Activated gamma-delta T cell (primary cell): Measurements from ENCODE around the gene CDC42EP5.
A peak's percentile ranks its signal among the peaks of the same experiment; 100 is the strongest.
"Not testable (repeated sequence)": the region's sequence is repeated elsewhere in the genome, so short reads cannot be mapped to it uniquely, and the experiment has no call there.

Source experiments
- DNase-seq: peaks from one replicate; lab custom pipeline; 2025; lab: John Stamatoyannopoulos, UW

The CDC42EP5 gene

DNA sequence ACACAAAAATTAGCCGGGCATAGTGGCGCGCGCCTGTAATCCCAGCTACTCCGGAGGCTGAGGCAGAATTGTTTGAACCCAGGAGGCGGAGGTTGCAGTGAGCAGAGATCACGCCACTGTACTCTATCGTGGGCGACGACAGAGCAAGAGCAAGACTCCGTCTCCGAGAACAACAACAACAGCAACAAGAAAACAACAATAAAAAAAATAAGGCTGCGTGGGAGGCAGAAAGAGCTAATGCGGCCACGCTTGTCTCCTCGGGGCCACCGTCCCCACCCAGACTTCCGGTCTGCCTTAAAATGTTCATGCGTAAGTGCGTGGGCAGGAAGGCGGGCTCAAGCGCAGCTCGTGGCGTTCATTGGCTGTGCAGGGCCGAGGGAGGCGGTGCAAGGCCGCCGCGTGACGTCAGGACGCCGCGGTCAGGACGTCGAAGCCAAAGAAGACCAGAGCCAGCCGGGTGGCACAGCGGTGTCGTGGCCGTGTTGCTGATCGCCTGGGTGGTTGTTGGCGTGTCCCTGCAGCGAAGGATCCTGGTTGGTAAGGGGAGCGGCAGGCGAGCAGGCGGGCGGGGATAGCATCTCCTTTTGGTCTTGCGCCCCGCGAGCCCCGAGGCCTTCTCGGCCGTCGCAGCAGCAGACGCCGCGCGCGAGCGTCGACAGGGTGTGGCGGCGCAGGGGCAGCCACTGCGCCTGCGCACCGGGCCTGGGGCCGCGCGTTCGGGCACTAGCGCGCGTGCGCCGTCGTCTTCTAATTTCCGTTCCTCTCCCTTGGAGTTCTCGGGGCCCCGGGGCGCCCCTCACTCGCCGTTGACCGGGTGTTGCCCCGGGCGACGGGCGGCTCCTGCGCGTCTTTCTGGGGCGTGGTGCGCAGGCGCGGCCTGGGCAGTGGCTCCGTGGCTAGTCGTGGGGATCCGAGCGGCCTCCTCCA lies 24.1 kb downstream of the CDC42EP5 start, which contains the start of gene LENG8:
LENG8 (plus strand) TSS at position 426 of the 927 bp plus-strand sequence. CDS start 2,146 bp downstream, outside the sequence.
- peak; percentile 97 for DNase-seq

- no peak for DNase-seq
These were observed 24.9 kb downstream of the CDC42EP5 start for GRCh38 chr19:54448040-54448773.

- DNase-seq = not testable (repeated sequence)
These were observed 26.7 kb downstream of the CDC42EP5 start for GRCh38 chr19:54446349-54446748.

DNA sequence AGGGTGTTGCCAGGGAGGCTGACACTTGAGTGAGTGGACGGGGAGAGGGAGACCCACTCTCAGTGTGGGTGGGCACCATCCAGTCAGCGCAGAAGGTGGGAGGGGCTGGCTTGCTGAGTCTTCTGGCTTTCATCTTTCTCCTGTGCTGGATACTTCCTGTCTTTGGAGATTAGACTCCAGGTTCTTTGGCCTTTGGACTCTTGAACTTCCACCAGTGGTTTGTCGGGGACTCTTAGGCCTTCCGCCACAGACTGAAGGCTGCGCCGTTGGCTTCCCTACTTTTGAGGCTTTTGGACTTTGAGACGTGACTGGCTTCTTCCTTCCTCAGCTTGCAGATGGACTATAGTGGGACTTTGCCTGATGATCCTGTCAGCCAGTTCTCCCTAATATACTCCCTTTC lies 28.4 kb downstream of the CDC42EP5 start:
- DNase-seq = no peak

DNA sequence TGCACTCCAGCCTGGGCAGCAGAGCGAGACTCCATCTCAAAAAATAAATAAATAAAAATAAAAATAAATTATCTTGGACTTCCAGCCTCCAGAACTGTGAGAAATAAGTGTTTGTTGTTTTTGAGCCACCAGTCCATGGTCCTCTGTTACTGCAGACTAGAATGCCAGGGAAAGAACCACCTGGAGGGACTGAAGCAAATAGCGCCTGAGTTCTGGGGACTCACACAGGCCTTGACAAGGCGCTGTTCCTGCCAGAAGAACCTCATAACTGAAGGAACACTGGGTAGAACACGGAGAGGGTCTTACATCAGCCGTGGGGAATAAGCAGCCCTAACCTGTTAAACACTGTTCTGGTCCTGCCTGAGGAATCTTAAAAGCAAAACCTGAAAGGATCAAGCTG lies 32.5 kb downstream of the CDC42EP5 start:
- no peak for DNase-seq

GRCh38 chr19:54439174-54439851 lies 33.8 kb downstream of the CDC42EP5 start:
- DNase-seq = no peak

- DNase-seq = no peak
These were observed 36.4 kb downstream of the CDC42EP5 start for GRCh38 chr19:54436628-54437252.

DNA sequence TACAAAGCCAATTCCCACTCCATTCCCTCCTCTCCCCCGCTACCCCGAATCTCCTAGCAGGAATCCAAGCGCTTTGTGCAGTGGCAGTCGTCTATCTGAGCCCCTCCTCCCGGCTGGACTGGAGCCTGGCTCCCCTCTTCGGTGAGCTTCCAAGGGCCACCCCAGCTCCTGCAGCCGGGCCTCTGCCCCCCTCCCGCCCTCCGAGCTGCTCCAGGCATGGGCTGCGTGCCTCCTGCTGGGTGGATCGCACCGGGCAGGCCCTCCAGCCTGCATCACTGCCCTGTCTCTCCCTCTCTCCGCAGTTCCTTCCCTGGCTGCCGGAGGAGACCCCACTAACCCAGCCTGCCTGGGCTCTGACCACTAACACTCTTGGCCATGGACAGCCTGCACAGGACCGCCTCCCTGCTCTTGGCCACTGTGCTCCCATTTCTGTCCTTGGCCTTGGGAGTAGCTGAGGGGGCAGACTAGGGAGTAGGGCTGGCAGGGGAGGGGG lies 37.0 kb downstream of the CDC42EP5 start:
- DNase-seq = no peak

- no peak for DNase-seq
These were observed 37.5 kb downstream of the CDC42EP5 start for GRCh38 chr19:54435551-54436016.

GRCh38 chr19:54434873-54435214 lies 38.3 kb downstream of the CDC42EP5 start:
- no peak for DNase-seq

DNA sequence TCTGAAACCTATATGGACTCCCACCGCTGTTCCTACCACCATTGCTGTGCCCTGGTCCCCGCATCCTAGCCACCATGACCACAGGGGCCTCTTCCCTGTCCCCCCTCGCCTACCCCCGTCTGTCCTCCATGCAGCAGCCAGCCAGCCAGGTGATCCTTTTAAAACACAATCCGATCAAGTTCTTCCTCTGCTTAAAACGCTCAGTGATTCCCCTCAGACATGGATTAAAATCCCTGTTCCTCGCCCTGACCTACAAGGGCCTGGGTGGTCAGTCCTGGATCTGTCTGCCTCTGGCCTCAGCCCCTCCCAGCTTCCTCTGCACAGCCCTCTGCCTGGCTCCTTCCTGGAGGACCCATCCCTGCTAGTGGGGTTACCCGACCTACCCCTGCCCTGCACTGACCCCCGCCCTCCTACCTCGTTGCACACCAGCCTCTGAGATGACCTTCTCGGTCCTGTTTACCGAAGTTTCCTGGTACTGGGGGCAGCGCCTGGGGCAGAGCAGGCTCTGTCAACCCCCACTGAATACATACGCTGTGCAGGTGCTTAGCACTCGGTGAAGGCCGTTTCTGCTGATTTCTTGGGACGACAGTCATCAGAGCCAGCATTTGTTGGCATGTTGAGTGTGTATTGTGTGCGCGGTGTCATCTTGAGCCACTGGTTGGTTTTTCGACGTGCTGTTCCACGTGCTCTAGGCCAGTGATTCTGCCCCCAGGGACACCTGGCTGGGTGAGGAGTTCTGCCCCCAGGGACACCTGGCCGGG lies 38.8 kb downstream of the CDC42EP5 start:
- DNase-seq = no peak

DNA sequence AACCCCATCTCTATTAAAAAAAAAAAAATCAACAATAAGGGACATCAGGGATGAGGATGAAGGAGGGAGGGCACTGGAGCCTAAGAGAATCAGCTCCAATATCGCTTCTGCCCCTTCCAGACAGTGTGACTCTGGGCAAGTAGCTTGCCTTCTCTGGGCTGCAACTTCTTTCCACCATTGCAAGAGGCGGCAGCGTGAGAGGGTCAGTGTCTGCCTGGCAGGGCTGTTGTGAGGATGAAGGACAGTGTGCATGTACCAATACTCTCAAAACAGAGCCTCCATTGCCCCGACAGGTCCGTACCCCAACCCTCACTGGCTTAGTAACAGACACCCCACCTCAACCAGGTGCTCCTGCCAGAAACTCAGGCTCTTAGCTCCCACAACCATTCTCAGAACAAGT lies 39.4 kb downstream of the CDC42EP5 start:
- no peak for DNase-seq

DNA sequence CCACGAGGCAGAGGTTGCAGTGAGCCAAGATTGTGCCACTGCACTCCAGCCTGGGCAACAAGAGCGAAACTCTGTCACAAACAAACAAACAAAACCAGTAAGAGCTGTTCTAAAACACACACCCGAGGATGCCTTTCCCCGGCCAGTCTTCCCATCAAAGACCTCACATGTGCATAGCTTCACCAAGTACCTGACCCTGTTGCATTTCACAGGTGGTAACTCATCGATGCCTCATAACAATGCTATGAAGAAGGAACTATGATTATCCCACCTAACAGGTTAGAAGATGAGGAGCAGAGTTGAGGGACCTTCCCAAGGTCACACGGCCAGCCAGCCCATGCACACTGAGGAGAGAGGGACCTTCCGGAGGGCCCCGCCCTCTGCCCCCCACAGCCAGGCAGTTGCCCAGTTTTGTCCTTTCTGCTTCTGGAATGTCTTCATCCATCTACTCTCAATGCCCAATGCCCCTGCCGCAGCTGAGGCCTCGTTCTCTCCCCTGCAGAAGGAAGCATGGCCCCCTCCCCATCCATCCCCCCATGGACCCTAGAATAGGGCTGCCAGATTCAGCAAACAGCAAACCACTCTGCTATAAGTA lies 40.9 kb downstream of the CDC42EP5 start:
- DNase-seq = no peak

DNA sequence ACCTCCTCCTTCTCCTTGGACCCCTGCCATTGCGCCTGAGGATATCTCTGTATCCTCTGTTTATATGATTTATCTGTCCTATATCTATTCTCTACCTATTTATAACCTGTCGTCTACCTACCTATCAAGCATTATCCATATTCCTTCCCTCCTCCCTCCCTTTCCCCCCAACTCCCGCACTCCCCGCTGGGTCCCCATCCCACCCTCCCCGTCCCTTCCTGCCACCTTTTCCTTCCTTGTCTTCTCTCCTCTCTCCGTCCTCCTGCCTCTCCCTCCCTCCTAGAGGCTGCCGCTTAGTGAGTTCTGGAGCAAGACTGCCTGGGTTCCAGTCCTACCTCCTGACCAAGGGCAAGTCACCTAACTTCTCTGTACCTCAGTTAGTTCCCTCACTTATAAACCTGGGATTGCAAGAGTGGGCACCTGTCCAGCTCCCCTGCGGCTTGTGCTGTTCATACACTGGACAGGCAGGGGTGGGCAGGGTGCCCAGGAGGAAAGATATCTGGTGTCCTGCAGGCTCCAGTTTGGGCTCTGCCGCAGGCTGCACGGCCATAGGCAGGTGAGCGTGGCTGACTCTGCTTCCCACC lies 41.7 kb downstream of the CDC42EP5 start:
- no peak for DNase-seq

DNA sequence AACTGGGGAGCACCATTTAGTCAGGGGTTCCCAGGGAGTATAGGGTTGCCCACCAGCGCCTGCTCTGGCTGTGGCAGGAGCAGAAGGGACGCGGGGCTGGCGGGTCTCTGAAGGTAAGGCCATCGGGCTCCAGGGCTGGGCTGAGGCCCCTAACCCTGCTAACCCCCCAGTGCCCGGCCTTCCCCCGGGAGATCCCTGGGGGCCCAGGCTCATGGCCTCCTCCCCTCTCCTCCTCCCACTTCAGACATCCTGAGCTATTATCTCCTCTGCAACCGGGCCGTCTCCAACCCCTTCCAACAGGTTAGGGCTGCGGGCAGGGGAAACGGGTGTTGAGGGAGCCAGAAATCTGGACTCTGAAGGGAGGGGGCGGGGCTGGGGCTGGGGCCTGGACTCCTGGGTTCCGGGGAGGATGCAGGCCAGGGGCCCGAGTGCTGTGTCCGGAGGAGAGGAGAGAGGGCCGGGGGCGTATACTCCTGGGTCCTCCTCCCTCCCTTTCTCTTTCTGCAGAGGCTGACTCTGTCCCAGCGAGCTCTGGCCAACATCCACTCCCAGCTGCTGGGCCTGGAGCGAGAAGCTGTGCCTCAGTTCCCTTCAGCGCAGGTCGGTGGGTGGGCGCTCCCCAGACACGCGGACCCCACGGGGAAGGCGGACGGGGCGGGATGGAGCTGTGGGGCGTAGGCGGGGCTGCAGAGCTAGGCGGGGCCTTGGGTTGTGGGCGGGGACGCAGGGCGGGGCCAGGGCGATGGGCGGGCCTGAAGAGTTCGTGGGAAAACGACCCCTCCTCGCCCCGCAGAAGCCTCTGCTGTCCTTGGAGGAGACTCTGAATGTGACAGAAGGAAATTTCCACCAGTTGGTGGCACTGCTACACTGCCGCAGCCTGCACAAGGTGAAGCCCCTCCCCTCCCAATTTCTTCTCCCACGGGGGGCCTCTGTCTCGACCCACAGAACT lies 42.5 kb downstream of the CDC42EP5 start:
- no peak for DNase-seq

GRCh38 chr19:54429545-54430227 lies 43.4 kb downstream of the CDC42EP5 start:
- DNase-seq = no peak

GRCh38 chr19:54429176-54429495 lies 44.0 kb downstream of the CDC42EP5 start:
- DNase-seq = no peak
